GM12878 (cell line): ENCODE results near the gene RNF113B. TPM values are rescaled to one million over a fixed set of nuclear protein-coding genes. Genes with fewer than 3 reads are reported as not detected.

Experiments
- ATAC-seq: fragments of 200-7000 bp; cut with Tn5 transposase; 3 replicates; pipeline ENCODE4 v1.9.1; 2020; ENCODE audit warnings: mild to moderate bottlenecking, moderate library complexity
- BruUV-seq: library from RNA; stranded (reverse); fragments of 400-500 nt; replicated peaks from 2 replicates; lab custom pipeline; 2021; lab: Mats Ljungman, UMichigan
- CTCF ChIA-PET: fragments of 300-600 bp; sonication (Branson Sonifier 250); formaldehyde crosslinking; extraction: SDS; loops from one replicate; lab custom pipeline; 2021; ENCODE audit warnings: inconsistent platforms; lab: Yijun Ruan, JAX
- POLR2A ChIA-PET: fragments of 350-600 bp; formaldehyde crosslinking; extraction: SDS; loops from one replicate; lab custom pipeline; 2021; ENCODE audit warnings: inconsistent platforms; lab: Charles Lee
- RAD21 ChIA-PET: fragments of 300-600 bp; sonication (Branson Sonifier 250); formaldehyde crosslinking; loops from one replicate; lab custom pipeline; 2023; ENCODE audit warnings: antibody characterized with exemption; ENCODE audit not compliant: unreplicated experiment; lab: Charles Lee
- SMC1A ChIA-PET: fragments of 300-600 bp; sonication (Branson Sonifier 250); formaldehyde crosslinking; loops from one replicate; lab custom pipeline; 2023; ENCODE audit not compliant: unreplicated experiment, uncharacterized antibody; lab: Charles Lee
- DNase-seq: peaks from one replicate; pipeline ENCODE4 v3.0.0-alpha.2; 2011; ENCODE audit warnings: low read depth, low spot score
- FAIRE-seq: peaks from 3 replicates; lab custom pipeline; 2011; peaks lifted over from hg19 to GRCh38; lab: Jason Lieb, UNC
- H2AFZ ChIP-seq: 2 replicates; pipeline ENCODE4 v1.6.0; 2011; ENCODE audit warnings: low read depth, low read length, control low read depth; ENCODE audit not compliant: control insufficient read depth
- H3K27ac ChIP-seq: 2 replicates; pipeline ENCODE4 v1.5.1; 2011; ENCODE audit warnings: control low read depth; ENCODE audit not compliant: control insufficient read depth, insufficient read depth
- H3K27me3 ChIP-seq, 2 experiments: replicated peaks in 1 of 2; 2 replicates each; pipeline versions ENCODE4 v1.6.0 to v1.6.1; 2011; ENCODE audit warnings: low read length in 1 of 2; ENCODE audit not compliant: control insufficient read depth in 2 of 2, insufficient read depth in 2 of 2
- H3K36me3 ChIP-seq, 2 experiments: 2 replicates each; pipeline ENCODE4 v1.5.1; 2011; ENCODE audit warnings: low read length in 1 of 2; ENCODE audit not compliant: control insufficient read depth in 2 of 2, insufficient read depth in 2 of 2
- H3K4me1 ChIP-seq: 2 replicates; pipeline ENCODE4 v1.6.1; 2011; ENCODE audit warnings: mild to moderate bottlenecking, low read length, moderate library complexity, mixed read lengths; ENCODE audit not compliant: control insufficient read depth, insufficient read depth
- H3K4me2 ChIP-seq: 2 replicates; pipeline ENCODE4 v1.6.0; 2011; ENCODE audit warnings: control low read depth; ENCODE audit not compliant: control insufficient read depth, insufficient read depth
- H3K4me3 ChIP-seq: fragments of 200-600 bp; sonication (generic); 2 replicates; pipeline ENCODE4 v1.5.1; 2016
- H3K79me2 ChIP-seq: 2 replicates; pipeline ENCODE4 v1.6.0; 2011; ENCODE audit warnings: low read length; ENCODE audit not compliant: control insufficient read depth, insufficient read depth
- H3K9ac ChIP-seq: 2 replicates; pipeline ENCODE4 v1.8.0; 2011; ENCODE audit warnings: low read length, control low read depth, mixed read lengths; ENCODE audit not compliant: control insufficient read depth, insufficient read depth
- H3K9me3 ChIP-seq: replicated peaks from 3 replicates; pipeline ENCODE4 v1.5.1; 2011; ENCODE audit warnings: mild to moderate bottlenecking, low read length; ENCODE audit not compliant: control insufficient read depth, insufficient read depth
- H4K20me1 ChIP-seq: 2 replicates; pipeline ENCODE4 v1.6.0; 2011; ENCODE audit not compliant: control insufficient read depth, insufficient read depth
- CBX3 ChIP-seq: fragments of 200-600 bp; sonication (generic); IDR thresholded peaks from 2 replicates; pipeline ENCODE4 v1.6.1; 2016; ENCODE audit warnings: low read depth, borderline replicate concordance
- CREM ChIP-seq: IDR thresholded peaks from 2 replicates; pipeline ENCODE4 v1.6.1; 2014; ENCODE audit warnings: antibody characterized with exemption, low read depth
- EGR1 ChIP-seq, 2 experiments: IDR thresholded peaks; 1 replicate in 1 of 2; 2 replicates in 1 of 2; pipeline ENCODE4 v1.6.1; 2011 to 2012; ENCODE audit warnings: low read depth in 2 of 2, low read length in 2 of 2, borderline replicate concordance in 1 of 2, mild to moderate bottlenecking in 1 of 2, moderate library complexity in 1 of 2
- EP300 ChIP-seq, 2 experiments: fragments of 150-350 bp in 1 of 2; IDR thresholded peaks; 2 replicates each; pipeline ENCODE4 v1.6.1; 2011 to 2012; ENCODE audit warnings: low read depth in 2 of 2, low read length in 2 of 2, borderline replicate concordance in 1 of 2, improper control_type of control experiment in 1 of 2, inconsistent platforms in 1 of 2; ENCODE audit not compliant: control insufficient read depth in 1 of 2
- HCFC1 ChIP-seq: fragments of 150-350 bp; IDR thresholded peaks from 2 replicates; pipeline ENCODE4 v1.6.1; 2014; ENCODE audit warnings: low read length
- HDAC6 ChIP-seq: fragments of 200-600 bp; sonication (generic); IDR thresholded peaks from one replicate; pipeline ENCODE4 v1.8.0; 2017; ENCODE audit warnings: antibody characterized with exemption; ENCODE audit not compliant: unreplicated experiment
- KDM1A ChIP-seq: fragments of 200-600 bp; sonication (generic); IDR thresholded peaks from 2 replicates; pipeline ENCODE4 v1.6.1; 2016; ENCODE audit warnings: borderline replicate concordance
- POLR2AphosphoS2 ChIP-seq: IDR thresholded peaks from 2 replicates; pipeline ENCODE4 v1.6.1; 2011; ENCODE audit warnings: low read depth, mild to moderate bottlenecking, low read length, improper control_type of control experiment, moderate library complexity
- RCOR1 ChIP-seq: conservative IDR thresholded peaks from 2 replicates; pipeline ENCODE4 v1.6.1; 2012; ENCODE audit warnings: low read depth, low read length, improper control_type of control experiment
- RELA ChIP-seq: fragments of 450-650 bp; IDR thresholded peaks from 2 replicates; pipeline ENCODE4 v1.8.0; 2014; ENCODE audit warnings: borderline replicate concordance; ENCODE audit not compliant: partially characterized antibody
- RUNX3 ChIP-seq: IDR thresholded peaks from 2 replicates; pipeline ENCODE4 v1.6.1; 2012; ENCODE audit warnings: low read length, inconsistent platforms
- SMAD5 ChIP-seq: IDR thresholded peaks from 2 replicates; pipeline ENCODE4 v1.6.1; 2016; ENCODE audit warnings: antibody characterized with exemption, low read depth
- SRF ChIP-seq, 2 experiments: IDR thresholded peaks; 2 replicates each; pipeline ENCODE4 v1.6.1; 2011; ENCODE audit warnings: low read depth in 2 of 2, low read length in 2 of 2, mild to moderate bottlenecking in 1 of 2, moderate library complexity in 1 of 2
- STAT3 ChIP-seq: IDR thresholded peaks from 2 replicates; pipeline ENCODE4 v1.6.1; 2011; ENCODE audit warnings: low read depth, low read length, improper control_type of control experiment
- YY1 ChIP-seq: IDR thresholded peaks from 2 replicates; pipeline ENCODE4 v1.6.1; 2011; ENCODE audit warnings: low read depth, mild to moderate bottlenecking, low read length
- WGBS: methylation state at CpG from one replicate; pipeline ENCODE4 v1.1.6; 2016; ENCODE audit warnings: low lambda C conversion rate; ENCODE audit not compliant: insufficient replicate concordance, insufficient coverage; ENCODE audit errors: missing lambda C conversion rate; 5-methylcytosine and 5-hydroxymethylcytosine counted together
- in situ Hi-C: fragments of 300-500 bp; cut with MboI; formaldehyde crosslinking; loops from 9 replicates; pipeline ENCODE4 v1.14.3; 2018; ENCODE audit warnings: mixed read lengths
- intact Hi-C: fragments of 100-400 bp; cut with micrococcal nuclease; formaldehyde crosslinking; loops from one replicate; pipeline ENCODE4 v1.14.2; 2022; ENCODE audit not compliant: unreplicated experiment
- polyA plus RNA-seq, 11 experiments: library from polyadenylated mRNA; depleted of rRNA in 4 of 11; unstranded in 6 of 11; stranded (reverse) in 5 of 11; fragments of >200 nt; fragmentation: Nextera tagmentation in 4 of 11; fragmentation: Illumina TruSeq in 1 of 11; extraction: Ambion mirVana in 4 of 11; extraction: Trizol in 1 of 11; gene quantifications; 1 replicate in 1 of 11; 2 replicates in 10 of 11; pipeline versions ENCODE4 v1.2.1 to v1.2.3, GENCODE V29; 2011 to 2016; ENCODE audit warnings: inconsistent platforms in 2 of 11, missing spikeins in 2 of 11, low read depth in 1 of 11
- total RNA-seq, 4 experiments: library from RNA; depleted of rRNA in 3 of 4; stranded (reverse); fragments of >200 nt in 3 of 4; fragmentation: Illumina TruSeq in 1 of 4; extraction: Trizol in 1 of 4; gene quantifications; 2 replicates each; pipeline versions ENCODE4 v1.2.1 to v1.2.3, GENCODE V29; 2013 to 2021
- TF ChIP-seq, protein P1 (sequence below): fragments of 450-650 bp; IDR thresholded peaks from 2 replicates; pipeline ENCODE4 v1.6.1; 2016; ENCODE audit warnings: mild to moderate bottlenecking, moderate library complexity, borderline replicate concordance
- TF ChIP-seq, protein P2 (sequence below): IDR thresholded peaks from 2 replicates; pipeline ENCODE4 v1.6.1; 2011; ENCODE audit warnings: low read depth, low read length, improper control_type of control experiment, borderline replicate concordance
- TF ChIP-seq, protein P3 (sequence below): fragments of 450-650 bp; IDR thresholded peaks from 2 replicates; pipeline ENCODE4 v1.6.1; 2016; ENCODE audit warnings: mild to moderate bottlenecking

Gene RNF113B
- total and polyA plus RNA-seq, 10 of the 15 experiments (the other 5 are each of a cell fraction or from before 2014, with no cell fraction given) = not detected

DNA sequence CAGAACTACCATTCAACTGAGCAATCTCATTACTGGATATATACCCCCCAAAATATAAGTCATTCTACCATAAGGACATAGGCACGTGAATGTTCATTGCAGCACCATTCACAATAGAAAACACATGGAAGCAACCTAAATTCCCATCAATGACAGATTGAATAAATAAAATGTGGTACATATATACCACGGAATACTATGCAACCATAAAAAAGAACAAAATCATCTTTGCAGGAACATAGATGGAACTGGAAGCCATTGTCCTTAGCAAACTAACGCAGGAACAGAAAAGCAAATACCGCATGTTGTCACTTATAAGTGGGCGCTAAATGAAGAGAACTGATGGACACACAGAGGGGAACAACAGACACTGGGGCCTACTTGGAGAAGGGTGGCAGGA lies 14.1 kb downstream of the RNF113B start:
- no TSS peak for BruUV-seq
- intact Hi-C loops = no loop called here

More for the DNA sequence above, 14.1 kb downstream of the RNF113B start:
- Histone ChIP-seq H2AFZ (no peak overlapping the region), H3K36me3 (no peaks in the 10 kb centered on the region), H3K79me2 (no peaks in the 10 kb centered on the region), H4K20me1 (no peaks in the 10 kb centered on the region), H3K9me3 (no peaks in the 10 kb centered on the region), H3K4me3 (no peak overlapping the region), H3K9ac (no peak overlapping the region), H3K4me1 (no peaks in the 10 kb centered on the region), H3K4me2 (no peak overlapping the region), H3K27ac (no peak overlapping the region), H3K27me3 (no peaks in the 10 kb centered on the region)
- ATAC-seq (no peak), DNase-seq (no peak), FAIRE-seq (no peak)
- POLR2A ChIA-PET = no interaction called here
- TF ChIP-seq HDAC6 (no peak), EGR1 (IDR thresholded peaks at IDR 0.05; ENCODE audit: borderline replicate concordance in 1 of 2, low read depth in 2 of 2, low read length in 2 of 2) (no peak), CREM (no peak), YY1 (no peak), STAT3 (no peak), CBX3 (no peak), EP300 (IDR thresholded peaks at IDR 0.05; ENCODE audit: borderline replicate concordance in 1 of 2, control insufficient read depth in 1 of 2, low read depth in 2 of 2, low read length in 2 of 2) (no peak), SRF (IDR thresholded peaks at IDR 0.05; ENCODE audit: low read depth in 2 of 2, low read length in 2 of 2) (no peak), POLR2AphosphoS2 (no peak), SMAD5 (no peak), HCFC1 (no peak), RELA (no peak), RCOR1 (no peak), KDM1A (no peak), RUNX3 (no peak)
- TF ChIP-seq, protein P1, sequence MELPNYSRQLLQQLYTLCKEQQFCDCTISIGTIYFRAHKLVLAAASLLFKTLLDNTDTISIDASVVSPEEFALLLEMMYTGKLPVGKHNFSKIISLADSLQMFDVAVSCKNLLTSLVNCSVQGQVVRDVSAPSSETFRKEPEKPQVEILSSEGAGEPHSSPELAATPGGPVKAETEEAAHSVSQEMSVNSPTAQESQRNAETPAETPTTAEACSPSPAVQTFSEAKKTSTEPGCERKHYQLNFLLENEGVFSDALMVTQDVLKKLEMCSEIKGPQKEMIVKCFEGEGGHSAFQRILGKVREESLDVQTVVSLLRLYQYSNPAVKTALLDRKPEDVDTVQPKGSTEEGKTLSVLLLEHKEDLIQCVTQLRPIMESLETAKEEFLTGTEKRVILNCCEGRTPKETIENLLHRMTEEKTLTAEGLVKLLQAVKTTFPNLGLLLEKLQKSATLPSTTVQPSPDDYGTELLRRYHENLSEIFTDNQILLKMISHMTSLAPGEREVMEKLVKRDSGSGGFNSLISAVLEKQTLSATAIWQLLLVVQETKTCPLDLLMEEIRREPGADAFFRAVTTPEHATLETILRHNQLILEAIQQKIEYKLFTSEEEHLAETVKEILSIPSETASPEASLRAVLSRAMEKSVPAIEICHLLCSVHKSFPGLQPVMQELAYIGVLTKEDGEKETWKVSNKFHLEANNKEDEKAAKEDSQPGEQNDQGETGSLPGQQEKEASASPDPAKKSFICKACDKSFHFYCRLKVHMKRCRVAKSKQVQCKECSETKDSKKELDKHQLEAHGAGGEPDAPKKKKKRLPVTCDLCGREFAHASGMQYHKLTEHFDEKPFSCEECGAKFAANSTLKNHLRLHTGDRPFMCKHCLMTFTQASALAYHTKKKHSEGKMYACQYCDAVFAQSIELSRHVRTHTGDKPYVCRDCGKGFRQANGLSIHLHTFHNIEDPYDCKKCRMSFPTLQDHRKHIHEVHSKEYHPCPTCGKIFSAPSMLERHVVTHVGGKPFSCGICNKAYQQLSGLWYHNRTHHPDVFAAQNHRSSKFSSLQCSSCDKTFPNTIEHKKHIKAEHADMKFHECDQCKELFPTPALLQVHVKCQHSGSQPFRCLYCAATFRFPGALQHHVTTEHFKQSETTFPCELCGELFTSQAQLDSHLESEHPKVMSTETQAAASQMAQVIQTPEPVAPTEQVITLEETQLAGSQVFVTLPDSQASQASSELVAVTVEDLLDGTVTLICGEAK = no peak
- TF ChIP-seq, protein P2, sequence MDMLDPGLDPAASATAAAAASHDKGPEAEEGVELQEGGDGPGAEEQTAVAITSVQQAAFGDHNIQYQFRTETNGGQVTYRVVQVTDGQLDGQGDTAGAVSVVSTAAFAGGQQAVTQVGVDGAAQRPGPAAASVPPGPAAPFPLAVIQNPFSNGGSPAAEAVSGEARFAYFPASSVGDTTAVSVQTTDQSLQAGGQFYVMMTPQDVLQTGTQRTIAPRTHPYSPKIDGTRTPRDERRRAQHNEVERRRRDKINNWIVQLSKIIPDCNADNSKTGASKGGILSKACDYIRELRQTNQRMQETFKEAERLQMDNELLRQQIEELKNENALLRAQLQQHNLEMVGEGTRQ = no peak
- TF ChIP-seq, protein P3, sequence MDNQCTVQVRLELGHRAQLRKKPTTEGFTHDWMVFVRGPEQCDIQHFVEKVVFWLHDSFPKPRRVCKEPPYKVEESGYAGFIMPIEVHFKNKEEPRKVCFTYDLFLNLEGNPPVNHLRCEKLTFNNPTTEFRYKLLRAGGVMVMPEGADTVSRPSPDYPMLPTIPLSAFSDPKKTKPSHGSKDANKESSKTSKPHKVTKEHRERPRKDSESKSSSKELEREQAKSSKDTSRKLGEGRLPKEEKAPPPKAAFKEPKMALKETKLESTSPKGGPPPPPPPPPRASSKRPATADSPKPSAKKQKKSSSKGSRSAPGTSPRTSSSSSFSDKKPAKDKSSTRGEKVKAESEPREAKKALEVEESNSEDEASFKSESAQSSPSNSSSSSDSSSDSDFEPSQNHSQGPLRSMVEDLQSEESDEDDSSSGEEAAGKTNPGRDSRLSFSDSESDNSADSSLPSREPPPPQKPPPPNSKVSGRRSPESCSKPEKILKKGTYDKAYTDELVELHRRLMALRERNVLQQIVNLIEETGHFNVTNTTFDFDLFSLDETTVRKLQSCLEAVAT = no peak
- SMC1A ChIA-PET = interaction anchor here (1.3 kb wide), 1 partner anchor 32 kb away, joined by 3 read pairs; no protein-coding TSS in a partner anchor
- WGBS = 62% methylated on average over 5 of the region's 5 CpGs
- CTCF ChIA-PET = no interaction called here
- RAD21 ChIA-PET = no interaction called here
- in situ Hi-C loops = no loop called here
